ENCODE data around the gene PSMC3. TPM values are rescaled to one million over a fixed set of nuclear protein-coding genes. Genes with fewer than 3 reads are reported as not detected.

Gene PSMC3
- total and polyA plus RNA-seq, 9 of the 15 experiments (the other 6 are each of a cell fraction or from before 2014, with no cell fraction given): 44.3 to 324 (median 240) TPM

GRCh38 chr11:47451436-47451835 lies 25.2 kb upstream of the PSMC3 start:
- Histone ChIP-seq H4K20me1 (replicated peaks; ENCODE audit: control insufficient read depth, insufficient read depth, low read length) (no peaks in the 10 kb centered on the region), H3K27ac (ENCODE audit: extremely low read depth, low read depth, low read length) (no peak overlapping the region), H3K79me2 (ENCODE audit: control insufficient read depth, insufficient read depth, low read length) (no peaks in the 10 kb centered on the region), H3K4me3 (no peak overlapping the region), H2AFZ (ENCODE audit: low read depth, low read length) (no peak overlapping the region), H3K9me1 (ENCODE audit: control insufficient read depth, insufficient read depth, low read length) (no peaks in the 10 kb centered on the region), H3K9ac (ENCODE audit: insufficient read depth in 1 of 2, low read depth in 2 of 2, low read length in 2 of 2) (no peak overlapping the region), H3K36me3 (ENCODE audit: control insufficient read depth, insufficient read depth, low read length) (no peaks in the 10 kb centered on the region; the same call in 2 of the 3 replicates), H3K4me1 (replicated peaks in 1 of 2; ENCODE audit: control insufficient read depth in 2 of 2, insufficient read depth in 2 of 2, low read length in 2 of 2) (peaks cover 0 to 19% of the 10 kb centered on the region in 2 experiments; a peak in 1 of 5 replicates), H3K27me3 (ENCODE audit: control insufficient read depth in 2 of 2, insufficient read depth in 2 of 2, low read length in 2 of 2) (no peaks in the 10 kb centered on the region; a peak in 1 of 5 replicates), H3K4me2 (ENCODE audit: insufficient read depth, low read length) (no peak overlapping the region), H3K9me3 (replicated peaks; ENCODE audit: control insufficient read depth, insufficient read depth, low read depth, low read length) (no peaks in the 10 kb centered on the region)
- DNase-seq (ENCODE audit: extremely low read depth in 1 of 4, low spot score in 3 of 4) (no peak), ATAC-seq (no peak), FAIRE-seq (no peak)
- CTCF ChIA-PET (ENCODE audit: low intra/inter-chr PET ratio): no interaction called here
- in situ Hi-C loops (cut with MboI): no loop called here
- WGBS (ENCODE audit: insufficient coverage, low coverage, missing lambda C conversion rate): 62% methylated on average over 4 of the region's 4 CpGs
- POLR2A ChIA-PET: interaction anchor here (0.6 kb wide), 1 partner anchor 11 kb away, joined by 3 read pairs; no protein-coding TSS in a partner anchor
- BruUV-seq (replicated peaks): no TSS peak
- intact Hi-C loops (cut with micrococcal nuclease): loop anchor here (10.0 kb wide), 2 partner anchors 403 to 567 kb away; no protein-coding TSS in a partner anchor
- TF ChIP-seq ZNF184 (CRISPR knock-in tag; IDR thresholded peaks at IDR 0.05): no peak
- TF ChIP-seq TEAD4 (IDR thresholded peaks at IDR 0.05; ENCODE audit: low read length): no peak
- no peak for TF ChIP-seq TEAD4 (CRISPR knock-in tag; IDR thresholded peaks at IDR 0.05; ENCODE audit: borderline replicate concordance)
- no peak for TF ChIP-seq ETS2 (tag; IDR thresholded peaks at IDR 0.05; ENCODE audit: borderline replicate concordance, poor library complexity, severe bottlenecking)
- TF ChIP-seq KLF10 (CRISPR knock-in tag; IDR thresholded peaks at IDR 0.05): no peak
- TF ChIP-seq PML (IDR thresholded peaks at IDR 0.05; ENCODE audit: low read length): no peak
- peak; percentile 80 for TF ChIP-seq MAFF (IDR thresholded peaks at IDR 0.05; ENCODE audit: low read length)
- no peak for TF ChIP-seq ZNF41 (CRISPR knock-in tag; conservative IDR thresholded peaks at IDR 0.05)
- TF ChIP-seq ZNF780A (CRISPR knock-in tag; IDR thresholded peaks at IDR 0.05): no peak
- no peak for TF ChIP-seq TAF15 (IDR thresholded peaks at IDR 0.05; ENCODE audit: low read depth, low read length)
- TF ChIP-seq MAFG (tag; conservative IDR thresholded peaks at IDR 0.05): peak; percentile 82
- no peak for TF ChIP-seq SMARCE1 (IDR thresholded peaks at IDR 0.05)
- TF ChIP-seq SIN3A (IDR thresholded peaks at IDR 0.05; ENCODE audit: borderline replicate concordance in 2 of 2, control insufficient read depth in 1 of 2, low read depth in 2 of 2, low read length in 2 of 2): no peak
- no peak for TF ChIP-seq RBM39 (optimal IDR thresholded peaks at IDR 0.05; ENCODE audit: low read depth, low read length)
- no peak for TF ChIP-seq NFRKB (IDR thresholded peaks at IDR 0.05; ENCODE audit: low read depth)
- no peak for TF ChIP-seq NEUROD1 (IDR thresholded peaks at IDR 0.05; ENCODE audit: borderline replicate concordance, low read depth, low read length, partially characterized antibody)
- TF ChIP-seq ZNF274 (IDR thresholded peaks at IDR 0.05; ENCODE audit: borderline replicate concordance, low read depth, low read length): no peak
- peak; percentile 93 for TF ChIP-seq ZNF316 (IDR thresholded peaks at IDR 0.05)
- peak; percentile 84 for TF ChIP-seq MAFK (IDR thresholded peaks at IDR 0.05; ENCODE audit: low read length)
- TF ChIP-seq TEAD2 (tag; IDR thresholded peaks at IDR 0.05): no peak
- TF ChIP-seq SP2 (IDR thresholded peaks at IDR 0.05; ENCODE audit: extremely low read depth, low read depth, low read length, poor library complexity, severe bottlenecking): no peak
- no peak for TF ChIP-seq ZNF133 (CRISPR knock-in tag; IDR thresholded peaks at IDR 0.05)
- TF ChIP-seq EWSR1 (IDR thresholded peaks at IDR 0.05; ENCODE audit: borderline replicate concordance, low read depth, partially characterized antibody): no peak
- no peak for TF ChIP-seq ARHGAP35 (IDR thresholded peaks at IDR 0.05; ENCODE audit: partially characterized antibody)
- TF ChIP-seq ZBED1 (IDR thresholded peaks at IDR 0.05): no peak
- TF ChIP-seq KDM1A (IDR thresholded peaks at IDR 0.05): no peak
- TF ChIP-seq ZSCAN29 (IDR thresholded peaks at IDR 0.05): no peak
- no peak for TF ChIP-seq MLX (CRISPR knock-in tag; conservative IDR thresholded peaks at IDR 0.05)
- TF ChIP-seq PHF21A (IDR thresholded peaks at IDR 0.05; ENCODE audit: borderline replicate concordance, low read depth): no peak
